A375 (cell line): ENCODE data around the gene OR51I1. TPM values are rescaled to one million over a fixed set of nuclear protein-coding genes. Genes with fewer than 3 reads are reported as not detected.

ENCODE experiments used
- total RNA-seq: library from RNA; depleted of rRNA; stranded (reverse); fragments of >200 nt; shearing (Covaris generic); gene quantifications from 2 replicates; pipeline ENCODE4 v1.2.3, GENCODE V29; 2014; rRNA removed

Gene OR51I1, protein sequence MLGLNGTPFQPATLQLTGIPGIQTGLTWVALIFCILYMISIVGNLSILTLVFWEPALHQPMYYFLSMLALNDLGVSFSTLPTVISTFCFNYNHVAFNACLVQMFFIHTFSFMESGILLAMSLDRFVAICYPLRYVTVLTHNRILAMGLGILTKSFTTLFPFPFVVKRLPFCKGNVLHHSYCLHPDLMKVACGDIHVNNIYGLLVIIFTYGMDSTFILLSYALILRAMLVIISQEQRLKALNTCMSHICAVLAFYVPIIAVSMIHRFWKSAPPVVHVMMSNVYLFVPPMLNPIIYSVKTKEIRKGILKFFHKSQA
- 0.57 and 1.0 TPM in 2 replicates for total RNA-seq

DNA sequence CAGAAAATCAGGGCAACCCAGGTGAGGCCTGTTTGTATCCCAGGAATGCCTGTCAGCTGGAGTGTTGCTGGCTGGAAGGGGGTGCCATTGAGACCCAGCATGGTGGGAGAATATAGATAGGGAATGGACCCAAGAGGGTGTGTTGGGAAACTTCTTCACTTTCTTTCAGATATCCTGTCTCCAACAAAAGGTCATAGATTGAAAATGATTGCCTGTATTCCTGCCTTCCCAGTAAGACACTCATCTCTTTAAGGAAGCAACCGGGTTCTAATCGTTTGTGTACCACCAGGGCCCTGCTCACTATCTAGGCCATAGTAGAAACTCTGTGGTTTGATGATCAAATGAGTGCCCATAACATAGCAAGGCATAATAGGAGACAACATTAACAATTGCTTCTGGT lies at the start of gene OR51I1:
Gene OR51I1, minus strand, starts transcription at position 101 of the 400 bp plus-strand sequence. Its CDS starts 0 bp downstream, at position 101.

DNA sequence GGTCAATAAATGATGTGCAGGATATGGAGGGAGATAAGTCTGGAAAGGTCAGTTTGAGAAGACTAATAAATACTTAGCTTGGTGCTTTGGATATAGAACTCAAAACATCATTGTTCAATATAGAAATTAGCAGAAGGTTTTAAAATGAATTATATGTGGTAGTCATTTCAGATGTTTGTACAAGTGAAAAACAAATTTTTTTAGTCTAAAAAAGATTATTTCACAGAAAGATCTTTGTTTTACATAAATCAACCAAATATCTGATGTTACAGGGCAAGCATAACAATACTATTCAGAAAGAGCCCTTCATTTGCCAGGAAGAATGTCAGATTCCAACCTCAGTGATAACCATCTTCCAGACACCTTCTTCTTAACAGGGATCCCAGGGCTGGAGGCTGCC lies 47.1 kb upstream of the OR51I1 start, which contains the start of gene OR52D1:
Gene OR52D1, plus strand, starts transcription at position 301 of the 400 bp plus-strand sequence. Its CDS starts 22 bp downstream, at position 323.

DNA sequence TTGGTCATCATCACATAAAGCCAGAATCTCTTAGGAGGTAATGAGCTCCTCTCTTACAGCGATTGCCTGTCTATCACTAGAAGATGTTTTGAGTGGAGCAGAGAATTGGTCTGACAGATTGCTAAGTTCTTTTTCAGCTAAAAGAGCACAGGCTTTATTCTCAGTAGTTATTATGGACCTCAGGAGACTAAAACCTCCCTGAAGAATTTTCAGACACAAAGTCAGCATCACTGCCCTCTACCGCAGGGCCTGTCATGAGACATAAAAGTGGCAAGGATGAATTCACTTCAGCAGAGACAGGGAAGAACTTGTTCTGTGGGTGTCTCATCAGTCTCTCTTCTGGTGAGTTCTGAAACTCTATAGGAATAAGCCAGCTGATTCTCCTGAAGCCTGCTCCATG lies 7.7 kb upstream of the OR51I1 start, which contains the start of gene OR51I2:
Gene OR51I2, plus strand, starts transcription at position 301 of the 400 bp plus-strand sequence. CDS start 4,166 bp downstream, outside the sequence.

DNA sequence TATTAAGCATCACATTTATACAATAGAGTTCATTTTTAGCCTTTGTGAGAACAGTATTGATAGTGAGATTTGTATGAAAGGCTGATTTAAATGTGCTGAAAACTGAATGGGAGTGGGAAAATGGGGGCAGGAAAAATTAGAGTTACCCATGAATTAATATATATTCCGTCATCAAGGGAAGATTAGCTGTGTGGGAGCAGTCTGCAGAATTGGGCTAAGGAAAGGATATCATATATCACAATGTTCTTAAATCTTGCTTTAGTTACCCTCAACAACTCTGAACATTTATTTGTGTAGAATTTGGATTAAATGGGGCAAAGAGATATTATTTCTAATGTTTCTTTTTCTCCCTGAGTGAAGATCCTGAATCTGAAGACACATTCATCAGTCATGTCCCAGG lies 19.5 kb downstream of the OR51I1 start, which contains the start of gene OR51Q1:
Gene OR51Q1, plus strand, starts transcription at position 301 of the 400 bp plus-strand sequence. Its CDS starts 90 bp downstream, at position 391.

Other genes starting within 250 kb of the OR51I1 start
- gene OR51V1, start 240.8 kb downstream of the OR51I1 start, total RNA-seq, result not detected in 2 replicates
- gene HBB, start 214.4 kb downstream of the OR51I1 start, total RNA-seq, result not detected in 2 replicates
- gene HBD, start 207.0 kb downstream of the OR51I1 start, total RNA-seq, result not detected in 2 replicates
- not detected in 2 replicates for gene HBG1, start 191.7 kb downstream of the OR51I1 start, total RNA-seq
- gene HBG2, start 186.7 kb downstream of the OR51I1 start, total RNA-seq, result 2.7 and 3.2 TPM in 2 replicates
- 40.6 and 51.6 TPM in 2 replicates for gene HBE1, start 171.6 kb downstream of the OR51I1 start, total RNA-seq
- gene OR51B4, start 139.6 kb downstream of the OR51I1 start, total RNA-seq, result 4.0 and 7.5 TPM in 2 replicates
- 0.85 and 1.4 TPM in 2 replicates for gene OR51B2, start 117.2 kb downstream of the OR51I1 start, total RNA-seq
- 15.1 and 23.2 TPM in 2 replicates for gene OR51B5, start 98.0 kb downstream of the OR51I1 start, total RNA-seq
- gene OR51B6, start 90.0 kb downstream of the OR51I1 start, total RNA-seq, result not detected in 2 replicates
- gene OR51M1, start 57.7 kb downstream of the OR51I1 start, total RNA-seq, result not detected in 2 replicates
- not detected in 2 replicates for gene OR51Q1, start 19.4 kb downstream of the OR51I1 start, total RNA-seq
- not detected in 2 replicates for gene OR51I2, start 7.8 kb upstream of the OR51I1 start, total RNA-seq
- 0.13 TPM in 1 of 2 replicates, not detected in the other for gene OR52D1, start 47.2 kb upstream of the OR51I1 start, total RNA-seq
- gene UBQLN3, start 68.4 kb upstream of the OR51I1 start, total RNA-seq, result not detected in 2 replicates
- gene UBQLNL, start 75.2 kb upstream of the OR51I1 start, total RNA-seq, result not detected in 2 replicates
- not detected in 2 replicates for gene OR52H1, start 107.0 kb upstream of the OR51I1 start, total RNA-seq
- not detected in 2 replicates for gene OR52B6, start 139.4 kb upstream of the OR51I1 start, total RNA-seq
- 1.9 and 3.4 TPM in 2 replicates for gene TRIM6, start 155.1 kb upstream of the OR51I1 start, total RNA-seq
- 2.4 and 5.0 TPM in 2 replicates for gene TRIM34, start 183.5 kb upstream of the OR51I1 start, total RNA-seq
- 9.8 and 11.9 TPM in 2 replicates for gene TRIM5, start 243.6 kb upstream of the OR51I1 start, total RNA-seq
- gene TRIM22, start 248.3 kb upstream of the OR51I1 start, total RNA-seq, result 1.3 and 1.7 TPM in 2 replicates